ENCODE measurements around the gene ACTL6B. TPM values are rescaled to one million over a fixed set of nuclear protein-coding genes. Genes with fewer than 3 reads are reported as not detected.

ACTL6B gene
- total RNA-seq, 2 experiments from 2014 or later, result not detected

- POLR2A ChIA-PET, result no interaction called here
- CTCF ChIA-PET, result interaction anchor here (1.4 kb wide), 1 partner anchor 170 kb away, joined by 3 read pairs; no protein-coding TSS in a partner anchor
Observed at GRCh38 chr7:100620239-100620638, 36.0 kb downstream of the ACTL6B start.

GRCh38 chr7:100614308-100614861 lies 41.9 kb downstream of the ACTL6B start:
- POLR2A ChIA-PET, result interaction anchor here (0.7 to 1.0 kb wide), 3 partner anchors 8 to 18 kb away, joined by 3 to 4 read pairs (median 4); no protein-coding TSS in a partner anchor

GRCh38 chr7:100613412-100614175 lies 42.7 kb downstream of the ACTL6B start:
- CTCF ChIA-PET, result interaction anchor here (1.0 to 2.5 kb wide), 9 partner anchors 10 to 92 kb away, joined by 3 to 17 read pairs (median 8); partner anchors contain the start of genes FBXO24, LRCH4 and POP7
- POLR2A ChIA-PET, result interaction anchor here (0.7 to 2.8 kb wide), 5 partner anchors 7 to 92 kb away, joined by 4 to 23 read pairs (median 10); partner anchors contain the start of genes FBXO24, LRCH4 and POP7

More at GRCh38 chr7:100614308-100614861, 41.9 kb downstream of the ACTL6B start:
- CTCF ChIA-PET, result interaction anchor here (0.7 to 2.5 kb wide), 5 partner anchors 29 to 103 kb away, joined by 3 to 11 read pairs (median 3); partner anchors contain the start of genes FBXO24 and LRCH4

GRCh38 chr7:100612730-100613390 lies 43.4 kb downstream of the ACTL6B start:
- ChIA-PET CTCF (interaction anchor here (0.9 to 2.5 kb wide), 14 partner anchors 9 to 92 kb away, joined by 3 to 17 read pairs (median 6); partner anchors contain the start of genes FBXO24, LRCH4 and POP7), POLR2A (interaction anchor here (0.8 to 2.8 kb wide), 6 partner anchors 13 to 184 kb away, joined by 3 to 23 read pairs (median 10); partner anchors contain the start of genes FBXO24, LRCH4 and POP7)

- ChIA-PET POLR2A (interaction anchor here (0.8 to 2.8 kb wide), 7 partner anchors 14 to 183 kb away, joined by 3 to 23 read pairs (median 10); partner anchors contain the start of genes FBXO24, LRCH4 and POP7), CTCF (interaction anchor here (0.6 to 2.5 kb wide), 15 partner anchors 9 to 531 kb away, joined by 3 to 17 read pairs (median 5); partner anchors contain the start of genes FBXO24, LRCH4 and POP7)
Observed at GRCh38 chr7:100611983-100612729, 44.1 kb downstream of the ACTL6B start, which contains the start of gene MOSPD3. MOSPD3 (plus strand) TSS chr7:100612540; CDS start chr7:100612792, 252 bp downstream.

- POLR2A ChIA-PET, result interaction anchor here (1.5 kb wide), 1 partner anchor 26 kb away, joined by 4 read pairs; no protein-coding TSS in a partner anchor
- CTCF ChIA-PET, result no interaction called here
Observed at GRCh38 chr7:100609958-100610357, 46.3 kb downstream of the ACTL6B start.

- ChIA-PET CTCF (interaction anchor here (0.6 to 3.3 kb wide), 4 partner anchors 19 to 85 kb away, joined by 3 to 10 read pairs (median 3); no protein-coding TSS in a partner anchor), POLR2A (interaction anchor here (1.1 kb wide), 1 partner anchor 25 kb away, joined by 5 read pairs; no protein-coding TSS in a partner anchor)
Observed at GRCh38 chr7:100607111-100607510, 49.1 kb downstream of the ACTL6B start.

- ChIA-PET POLR2A (interaction anchor here (0.6 to 1.9 kb wide), 4 partner anchors 8 to 94 kb away, joined by 3 to 8 read pairs (median 4); partner anchors contain the start of genes FBXO24 and LRCH4), CTCF (interaction anchor here (1.5 to 3.3 kb wide), 5 partner anchors 20 to 99 kb away, joined by 3 to 10 read pairs (median 5); partner anchors contain the start of genes FBXO24, LRCH4 and POP7)
Observed at GRCh38 chr7:100606313-100606712, 49.9 kb downstream of the ACTL6B start.

GRCh38 chr7:100604976-100605911 lies 51.0 kb downstream of the ACTL6B start:
- CTCF ChIA-PET, result interaction anchor here (0.6 to 3.3 kb wide), 8 partner anchors 19 to 474 kb away, joined by 3 to 10 read pairs (median 4); partner anchors contain the start of genes FBXO24, LRCH4 and POP7
- POLR2A ChIA-PET, result interaction anchor here (0.6 to 1.9 kb wide), 6 partner anchors 19 to 96 kb away, joined by 3 to 8 read pairs (median 3); partner anchors contain the start of genes FBXO24, GIGYF1 and LRCH4

GRCh38 chr7:100604028-100604975 lies 51.9 kb downstream of the ACTL6B start:
- CTCF ChIA-PET, result interaction anchor here (0.7 to 3.3 kb wide), 8 partner anchors 18 to 101 kb away, joined by 3 to 10 read pairs (median 4); partner anchors contain the start of genes FBXO24, LRCH4 and POP7
- POLR2A ChIA-PET, result no interaction called here

GRCh38 chr7:100603726-100604027 lies 52.6 kb downstream of the ACTL6B start:
- POLR2A ChIA-PET, result interaction anchor here (0.6 kb wide), 1 partner anchor 93 kb away, joined by 9 read pairs; no protein-coding TSS in a partner anchor
- CTCF ChIA-PET, result interaction anchor here (0.5 to 1.7 kb wide), 5 partner anchors 18 to 44 kb away, joined by 3 to 6 read pairs (median 3); partner anchors contain the start of genes FBXO24 and LRCH4

- ChIA-PET POLR2A (interaction anchor here (0.6 kb wide), 2 partner anchors 92 to 93 kb away, joined by 3 to 9 read pairs; no protein-coding TSS in a partner anchor), CTCF (interaction anchor here (0.5 to 1.7 kb wide), 6 partner anchors 17 to 44 kb away, joined by 3 to 6 read pairs (median 4); partner anchors contain the start of genes FBXO24 and LRCH4)
Observed at GRCh38 chr7:100602889-100603725, 53.1 kb downstream of the ACTL6B start.

- ChIA-PET CTCF (no interaction called here), POLR2A (no interaction called here)
Observed at GRCh38 chr7:100600730-100601038, 55.6 kb downstream of the ACTL6B start.

- CTCF ChIA-PET, result interaction anchor here (0.6 kb wide), 1 partner anchor 67 kb away, joined by 3 read pairs; no protein-coding TSS in a partner anchor
- POLR2A ChIA-PET, result no interaction called here
Observed at GRCh38 chr7:100599911-100600729, 56.1 kb downstream of the ACTL6B start.

All from activated CD8-positive, alpha-beta memory T cell treated with anti-CD3 and anti-CD28 coated beads for 36 hours (primary cell).